WTC11 (cell line): ENCODE results near the gene PDK2. TPM values are rescaled to one million over a fixed set of nuclear protein-coding genes. Genes with fewer than 3 reads are reported as not detected.

ENCODE experiments used
- ATAC-seq: fragments of 200-7000 bp; cut with Tn5 transposase; 2 replicates; pipeline ENCODE4 v1.10.0; 2021; ENCODE audit warnings: mild to moderate bottlenecking, moderate library complexity
- CTCF ChIA-PET: fragments of 300-600 bp; sonication (Branson Sonifier 250); formaldehyde crosslinking; loops from one replicate; lab custom pipeline; 2021; ENCODE audit warnings: antibody characterized with exemption; lab: Charles Lee
- POLR2A ChIA-PET: fragments of 350-600 bp; sonication (Branson Sonifier 250); formaldehyde crosslinking; loops from one replicate; lab custom pipeline; 2021; ENCODE audit warnings: antibody characterized with exemption; lab: Charles Lee
- DNase-seq: peaks from one replicate; pipeline ENCODE4 v3.0.0; 2021; ENCODE audit warnings: low spot score
- H3K27ac Mint-ChIP-seq: 2 replicates; pipeline ENCODE4 v1.8.0; 2021; ENCODE audit warnings: mixed read lengths
- H3K27me3 Mint-ChIP-seq: 2 replicates; pipeline ENCODE4 v1.8.0; 2021; ENCODE audit warnings: low read depth, mild to moderate bottlenecking, moderate library complexity, mixed read lengths
- H3K36me3 Mint-ChIP-seq: 2 replicates; pipeline ENCODE4 v1.8.0; 2021; ENCODE audit warnings: mixed read lengths
- H3K4me1 Mint-ChIP-seq: 2 replicates; pipeline ENCODE4 v1.8.0; 2022; ENCODE audit warnings: mixed read lengths
- H3K4me3 Mint-ChIP-seq: 2 replicates; pipeline ENCODE4 v1.8.0; 2021; ENCODE audit warnings: mild to moderate bottlenecking, moderate library complexity, mixed read lengths
- H3K9me3 Mint-ChIP-seq: 2 replicates; pipeline ENCODE4 v1.8.0; 2021; ENCODE audit warnings: mixed read lengths
- ATF1 ChIP-seq: sonication (generic); formaldehyde crosslinking; IDR thresholded peaks from 2 replicates; pipeline ENCODE4 v1.8.1; 2023; ENCODE audit warnings: mild to moderate bottlenecking, moderate library complexity, missing genetic modification reagents
- ELF4 ChIP-seq: sonication (generic); formaldehyde crosslinking; IDR thresholded peaks from 2 replicates; pipeline ENCODE4 v1.8.1; 2022; ENCODE audit warnings: low read depth, mild to moderate bottlenecking, moderate library complexity, missing genetic modification reagents
- ESRRA ChIP-seq: sonication (generic); formaldehyde crosslinking; IDR thresholded peaks from 2 replicates; pipeline ENCODE4 v1.8.1; 2022; ENCODE audit warnings: mild to moderate bottlenecking, missing genetic modification reagents, borderline replicate concordance
- FOXP1 ChIP-seq: sonication (generic); formaldehyde crosslinking; IDR thresholded peaks from 2 replicates; pipeline ENCODE4 v1.8.0; 2022; ENCODE audit warnings: missing genetic modification reagents, mild to moderate bottlenecking, moderate library complexity, borderline replicate concordance
- MXD4 ChIP-seq: fragments of 250-450 bp; sonication (Bioruptor Pico); IDR thresholded peaks from 2 replicates; pipeline ENCODE4 v1.8.0; 2021; ENCODE audit warnings: mild to moderate bottlenecking, moderate library complexity, borderline replicate concordance
- NFATC4 ChIP-seq: fragments of 250-450 bp; sonication (Bioruptor Pico); IDR thresholded peaks from 2 replicates; pipeline ENCODE4 v1.9.0; 2021; ENCODE audit warnings: mild to moderate bottlenecking
- TEAD1 ChIP-seq: sonication (generic); formaldehyde crosslinking; IDR thresholded peaks from 2 replicates; pipeline ENCODE4 v1.8.0; 2022; ENCODE audit warnings: mild to moderate bottlenecking, missing genetic modification reagents
- ZNF138 ChIP-seq: sonication (generic); formaldehyde crosslinking; conservative IDR thresholded peaks from 2 replicates; pipeline ENCODE4 v1.8.1; 2022; ENCODE audit warnings: mild to moderate bottlenecking, moderate library complexity, missing genetic modification reagents
- ZNF232 ChIP-seq: sonication (generic); formaldehyde crosslinking; IDR thresholded peaks from 2 replicates; pipeline ENCODE4 v1.8.0; 2022; ENCODE audit warnings: mild to moderate bottlenecking, missing genetic modification reagents
- ZNF263 ChIP-seq: sonication (generic); formaldehyde crosslinking; IDR thresholded peaks from 2 replicates; pipeline ENCODE4 v1.8.1; 2022; ENCODE audit warnings: low read depth, mild to moderate bottlenecking, moderate library complexity, missing genetic modification reagents
- total RNA-seq: library from RNA; stranded (reverse); gene quantifications from 3 replicates; pipeline ENCODE4 v1.2.3, GENCODE V29; 2021
- TF ChIP-seq, protein P1 (sequence below): sonication (generic); formaldehyde crosslinking; conservative IDR thresholded peaks from 2 replicates; pipeline ENCODE4 v1.8.1; 2023; ENCODE audit warnings: mild to moderate bottlenecking, low read depth, missing genetic modification reagents, moderate library complexity
- TF ChIP-seq, protein P2 (sequence below): fragments of 250-450 bp; sonication (Bioruptor Pico); conservative IDR thresholded peaks from 2 replicates; pipeline ENCODE4 v1.9.0; 2021; ENCODE audit warnings: mild to moderate bottlenecking
- TF ChIP-seq, protein P3 (sequence below): fragments of 250-450 bp; sonication (Bioruptor Pico); IDR thresholded peaks from 2 replicates; pipeline ENCODE4 v1.9.0; 2021; ENCODE audit warnings: moderate library complexity, mild to moderate bottlenecking, inconsistent platforms, borderline replicate concordance
- TF ChIP-seq, protein P4 (sequence below): sonication (generic); formaldehyde crosslinking; IDR thresholded peaks from 2 replicates; pipeline ENCODE4 v1.8.0; 2022; ENCODE audit warnings: mild to moderate bottlenecking, missing genetic modification reagents
- TF ChIP-seq, protein P5 (sequence below): sonication (generic); formaldehyde crosslinking; IDR thresholded peaks from 2 replicates; pipeline ENCODE4 v1.8.1; 2022; ENCODE audit warnings: mild to moderate bottlenecking, missing genetic modification reagents, moderate library complexity, borderline replicate concordance
- TF ChIP-seq, protein P6 (sequence below): sonication (generic); formaldehyde crosslinking; IDR thresholded peaks from 2 replicates; pipeline ENCODE4 v1.8.1; 2022; ENCODE audit warnings: mild to moderate bottlenecking, moderate library complexity, missing genetic modification reagents
- TF ChIP-seq, protein P7 (sequence below): sonication (generic); formaldehyde crosslinking; IDR thresholded peaks from 2 replicates; pipeline ENCODE4 v1.8.1; 2022; ENCODE audit warnings: low read depth, mild to moderate bottlenecking, moderate library complexity, missing genetic modification reagents, borderline replicate concordance

Gene PDK2
- total RNA-seq, 1 experiment from 2014 or later, result 16.6 TPM

DNA sequence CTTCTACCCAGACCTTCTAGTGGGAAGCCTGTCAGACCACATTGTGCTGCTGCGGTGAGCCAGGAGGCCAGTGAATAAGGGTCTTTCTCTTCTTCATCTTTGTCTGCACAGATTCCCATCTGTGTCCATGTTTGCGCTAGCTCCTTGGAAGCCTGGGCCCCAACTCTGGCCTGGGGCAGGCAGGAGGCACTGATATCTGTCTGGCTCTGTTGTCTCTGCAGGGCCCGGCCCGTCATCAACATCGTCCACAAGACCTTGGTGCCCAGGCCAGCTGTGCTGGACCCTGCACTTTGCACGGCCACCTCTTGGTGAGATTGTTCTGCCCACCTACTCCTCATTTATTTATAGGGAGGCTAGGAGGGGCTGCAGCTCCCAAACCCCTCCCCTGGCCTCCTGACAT, 20.9 kb upstream of the PDK2 start:
- ChIA-PET POLR2A (no interaction called here), CTCF (interaction anchor here (0.7 to 2.3 kb wide), 4 partner anchors 13 to 40 kb away, joined by 3 to 8 read pairs (median 6); no protein-coding TSS in a partner anchor)
- TF ChIP-seq ELF4 (CRISPR knock-in tag), result no peak
- TF ChIP-seq, protein P1, sequence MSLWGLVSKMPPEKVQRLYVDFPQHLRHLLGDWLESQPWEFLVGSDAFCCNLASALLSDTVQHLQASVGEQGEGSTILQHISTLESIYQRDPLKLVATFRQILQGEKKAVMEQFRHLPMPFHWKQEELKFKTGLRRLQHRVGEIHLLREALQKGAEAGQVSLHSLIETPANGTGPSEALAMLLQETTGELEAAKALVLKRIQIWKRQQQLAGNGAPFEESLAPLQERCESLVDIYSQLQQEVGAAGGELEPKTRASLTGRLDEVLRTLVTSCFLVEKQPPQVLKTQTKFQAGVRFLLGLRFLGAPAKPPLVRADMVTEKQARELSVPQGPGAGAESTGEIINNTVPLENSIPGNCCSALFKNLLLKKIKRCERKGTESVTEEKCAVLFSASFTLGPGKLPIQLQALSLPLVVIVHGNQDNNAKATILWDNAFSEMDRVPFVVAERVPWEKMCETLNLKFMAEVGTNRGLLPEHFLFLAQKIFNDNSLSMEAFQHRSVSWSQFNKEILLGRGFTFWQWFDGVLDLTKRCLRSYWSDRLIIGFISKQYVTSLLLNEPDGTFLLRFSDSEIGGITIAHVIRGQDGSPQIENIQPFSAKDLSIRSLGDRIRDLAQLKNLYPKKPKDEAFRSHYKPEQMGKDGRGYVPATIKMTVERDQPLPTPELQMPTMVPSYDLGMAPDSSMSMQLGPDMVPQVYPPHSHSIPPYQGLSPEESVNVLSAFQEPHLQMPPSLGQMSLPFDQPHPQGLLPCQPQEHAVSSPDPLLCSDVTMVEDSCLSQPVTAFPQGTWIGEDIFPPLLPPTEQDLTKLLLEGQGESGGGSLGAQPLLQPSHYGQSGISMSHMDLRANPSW (CRISPR knock-in tag), result no peak
- no peak for TF ChIP-seq ATF1 (CRISPR knock-in tag)
- TF ChIP-seq, protein P2, sequence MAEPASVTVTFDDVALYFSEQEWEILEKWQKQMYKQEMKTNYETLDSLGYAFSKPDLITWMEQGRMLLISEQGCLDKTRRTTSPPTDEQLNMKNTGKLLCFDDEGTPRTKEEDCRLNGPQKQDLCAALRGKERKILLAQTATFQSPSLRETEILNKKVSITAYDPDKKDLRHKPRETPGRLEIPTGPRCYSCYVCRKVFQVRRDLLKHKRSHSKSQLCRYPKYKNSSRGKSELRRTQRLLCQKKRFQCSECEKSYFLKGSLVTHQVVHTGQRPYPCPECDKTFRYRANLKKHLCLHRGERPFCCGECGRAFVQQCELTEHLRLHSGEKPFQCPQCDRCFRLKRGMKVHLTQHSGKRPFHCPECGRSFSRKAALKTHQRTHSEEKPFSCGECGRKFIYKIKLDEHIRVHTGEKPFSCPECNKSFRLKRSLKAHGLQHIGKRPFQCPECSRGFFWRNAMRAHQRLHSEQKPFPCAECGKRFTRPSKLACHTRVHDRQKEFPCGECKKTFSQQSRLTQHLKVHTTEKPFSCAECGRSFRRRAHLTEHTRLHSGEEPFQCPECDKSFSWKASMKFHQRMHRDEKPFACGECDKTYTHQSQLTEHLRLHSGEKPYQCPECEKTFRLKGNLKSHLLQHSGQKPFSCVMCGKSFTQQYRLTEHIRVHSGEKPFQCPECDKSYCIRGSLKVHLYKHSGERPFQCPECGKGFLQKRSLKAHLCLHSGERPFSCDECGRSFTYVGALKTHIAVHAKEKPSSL (CRISPR knock-in tag), result no peak
- no peak for TF ChIP-seq ZNF138 (CRISPR knock-in tag)
- no peak for TF ChIP-seq NFATC4 (CRISPR knock-in tag)
- TF ChIP-seq ZNF263 (CRISPR knock-in tag), result no peak
- TF ChIP-seq, protein P3, sequence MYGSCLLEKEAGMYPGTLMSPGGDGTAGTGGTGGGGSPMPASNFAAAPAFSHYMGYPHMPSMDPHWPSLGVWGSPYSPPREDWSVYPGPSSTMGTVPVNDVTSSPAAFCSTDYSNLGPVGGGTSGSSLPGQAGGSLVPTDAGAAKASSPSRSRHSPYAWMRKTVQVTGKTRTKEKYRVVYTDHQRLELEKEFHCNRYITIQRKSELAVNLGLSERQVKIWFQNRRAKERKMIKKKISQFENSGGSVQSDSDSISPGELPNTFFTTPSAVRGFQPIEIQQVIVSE (CRISPR knock-in tag), result no peak
- TF ChIP-seq, protein P4, sequence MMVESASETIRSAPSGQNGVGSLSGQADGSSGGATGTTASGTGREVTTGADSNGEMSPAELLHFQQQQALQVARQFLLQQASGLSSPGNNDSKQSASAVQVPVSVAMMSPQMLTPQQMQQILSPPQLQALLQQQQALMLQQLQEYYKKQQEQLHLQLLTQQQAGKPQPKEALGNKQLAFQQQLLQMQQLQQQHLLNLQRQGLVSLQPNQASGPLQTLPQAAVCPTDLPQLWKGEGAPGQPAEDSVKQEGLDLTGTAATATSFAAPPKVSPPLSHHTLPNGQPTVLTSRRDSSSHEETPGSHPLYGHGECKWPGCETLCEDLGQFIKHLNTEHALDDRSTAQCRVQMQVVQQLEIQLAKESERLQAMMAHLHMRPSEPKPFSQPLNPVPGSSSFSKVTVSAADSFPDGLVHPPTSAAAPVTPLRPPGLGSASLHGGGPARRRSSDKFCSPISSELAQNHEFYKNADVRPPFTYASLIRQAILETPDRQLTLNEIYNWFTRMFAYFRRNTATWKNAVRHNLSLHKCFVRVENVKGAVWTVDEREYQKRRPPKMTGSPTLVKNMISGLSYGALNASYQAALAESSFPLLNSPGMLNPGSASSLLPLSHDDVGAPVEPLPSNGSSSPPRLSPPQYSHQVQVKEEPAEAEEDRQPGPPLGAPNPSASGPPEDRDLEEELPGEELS (CRISPR knock-in tag), result no peak
- TF ChIP-seq ESRRA (CRISPR knock-in tag), result no peak
- TF ChIP-seq MXD4 (CRISPR knock-in tag), result no peak
- TF ChIP-seq, protein P5, sequence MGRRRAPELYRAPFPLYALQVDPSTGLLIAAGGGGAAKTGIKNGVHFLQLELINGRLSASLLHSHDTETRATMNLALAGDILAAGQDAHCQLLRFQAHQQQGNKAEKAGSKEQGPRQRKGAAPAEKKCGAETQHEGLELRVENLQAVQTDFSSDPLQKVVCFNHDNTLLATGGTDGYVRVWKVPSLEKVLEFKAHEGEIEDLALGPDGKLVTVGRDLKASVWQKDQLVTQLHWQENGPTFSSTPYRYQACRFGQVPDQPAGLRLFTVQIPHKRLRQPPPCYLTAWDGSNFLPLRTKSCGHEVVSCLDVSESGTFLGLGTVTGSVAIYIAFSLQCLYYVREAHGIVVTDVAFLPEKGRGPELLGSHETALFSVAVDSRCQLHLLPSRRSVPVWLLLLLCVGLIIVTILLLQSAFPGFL (CRISPR knock-in tag), result no peak
- TF ChIP-seq FOXP1 (CRISPR knock-in tag), result no peak
- TF ChIP-seq, protein P6, sequence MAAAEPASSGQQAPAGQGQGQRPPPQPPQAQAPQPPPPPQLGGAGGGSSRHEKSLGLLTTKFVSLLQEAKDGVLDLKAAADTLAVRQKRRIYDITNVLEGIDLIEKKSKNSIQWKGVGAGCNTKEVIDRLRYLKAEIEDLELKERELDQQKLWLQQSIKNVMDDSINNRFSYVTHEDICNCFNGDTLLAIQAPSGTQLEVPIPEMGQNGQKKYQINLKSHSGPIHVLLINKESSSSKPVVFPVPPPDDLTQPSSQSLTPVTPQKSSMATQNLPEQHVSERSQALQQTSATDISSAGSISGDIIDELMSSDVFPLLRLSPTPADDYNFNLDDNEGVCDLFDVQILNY, result no peak
- TF ChIP-seq, protein P7, sequence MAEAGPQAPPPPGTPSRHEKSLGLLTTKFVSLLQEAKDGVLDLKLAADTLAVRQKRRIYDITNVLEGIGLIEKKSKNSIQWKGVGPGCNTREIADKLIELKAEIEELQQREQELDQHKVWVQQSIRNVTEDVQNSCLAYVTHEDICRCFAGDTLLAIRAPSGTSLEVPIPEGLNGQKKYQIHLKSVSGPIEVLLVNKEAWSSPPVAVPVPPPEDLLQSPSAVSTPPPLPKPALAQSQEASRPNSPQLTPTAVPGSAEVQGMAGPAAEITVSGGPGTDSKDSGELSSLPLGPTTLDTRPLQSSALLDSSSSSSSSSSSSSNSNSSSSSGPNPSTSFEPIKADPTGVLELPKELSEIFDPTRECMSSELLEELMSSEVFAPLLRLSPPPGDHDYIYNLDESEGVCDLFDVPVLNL, result no peak
- TF ChIP-seq TEAD1, result no peak
- no peak for TF ChIP-seq ZNF232 (CRISPR knock-in tag)
- Mint-ChIP-seq H3K27me3 (no peaks in the 10 kb centered on the region), H3K4me3 (no peak overlapping the region), H3K4me1 (peaks cover 11% of the 10 kb centered on the region), H3K27ac (no peak overlapping the region), H3K9me3 (peaks cover 5% of the 10 kb centered on the region), H3K36me3 (peaks cover 32% of the 10 kb centered on the region)
- ATAC-seq (no peak), DNase-seq (no peak)
